Activated CD8-positive, alpha-beta T cell treated with anti-CD3 and anti-CD28 coated beads for 36 hours (primary cell): ENCODE measurements around the gene CDC73. TPM values are rescaled to one million over a fixed set of nuclear protein-coding genes. Genes with fewer than 3 reads are reported as not detected.
"Not testable (repeated sequence)": the region's sequence is repeated elsewhere in the genome, so short reads cannot be mapped to it uniquely, and the experiment has no call there.

Source experiments
- ATAC-seq: fragments of 200-7000 bp; cut with Tn5 transposase; one replicate; pipeline ENCODE4 v1.10.0; 2021; ENCODE audit warnings: mild to moderate bottlenecking, moderate library complexity
- CTCF ChIA-PET: fragments of 350-600 bp; sonication (Branson Sonifier 250); formaldehyde crosslinking; loops from one replicate; lab custom pipeline; 2021; ENCODE audit warnings: antibody characterized with exemption; lab: Charles Lee
- POLR2A ChIA-PET: fragments of 350-600 bp; sonication (Branson Sonifier 250); formaldehyde crosslinking; loops from one replicate; lab custom pipeline; 2021; ENCODE audit warnings: antibody characterized with exemption; lab: Charles Lee
- DNase-seq: peaks from one replicate; pipeline ENCODE4 v3.0.0-alpha.2; 2020
- H3K27ac Mint-ChIP-seq: one replicate; pipeline ENCODE4 v1.8.0; 2021; ENCODE audit warnings: mild to moderate bottlenecking, mixed read lengths
- H3K27me3 Mint-ChIP-seq: one replicate; pipeline ENCODE4 v1.8.0; 2021; ENCODE audit warnings: mixed read lengths
- H3K36me3 Mint-ChIP-seq: one replicate; pipeline ENCODE4 v1.8.0; 2021; ENCODE audit warnings: low read depth, mixed read lengths
- H3K4me1 Mint-ChIP-seq: one replicate; pipeline ENCODE4 v1.8.0; 2021; ENCODE audit warnings: low read depth, mixed read lengths
- H3K4me3 Mint-ChIP-seq: one replicate; pipeline ENCODE4 v1.8.0; 2021; ENCODE audit warnings: mild to moderate bottlenecking, moderate library complexity, mixed read lengths
- H3K9me3 Mint-ChIP-seq: one replicate; pipeline ENCODE4 v1.8.0; 2021; ENCODE audit warnings: mixed read lengths
- intact Hi-C: fragments of 100-400 bp; cut with micrococcal nuclease; formaldehyde crosslinking; loops from one replicate; pipeline ENCODE4 v1.10.0; 2022
- total RNA-seq, 2 experiments: library from RNA; stranded (reverse); gene quantifications; one replicate each; pipeline ENCODE4 v1.2.3, GENCODE V29; 2021
- TF ChIP-seq, protein P1 (sequence below): fragments of 200-600 bp; IDR thresholded peaks from one replicate; pipeline ENCODE4 v1.8.0; 2022; ENCODE audit warnings: antibody characterized with exemption, mild to moderate bottlenecking

CDC73 gene
- total RNA-seq, 2 experiments from 2014 or later, result 45.1 to 50.2 TPM

DNA sequence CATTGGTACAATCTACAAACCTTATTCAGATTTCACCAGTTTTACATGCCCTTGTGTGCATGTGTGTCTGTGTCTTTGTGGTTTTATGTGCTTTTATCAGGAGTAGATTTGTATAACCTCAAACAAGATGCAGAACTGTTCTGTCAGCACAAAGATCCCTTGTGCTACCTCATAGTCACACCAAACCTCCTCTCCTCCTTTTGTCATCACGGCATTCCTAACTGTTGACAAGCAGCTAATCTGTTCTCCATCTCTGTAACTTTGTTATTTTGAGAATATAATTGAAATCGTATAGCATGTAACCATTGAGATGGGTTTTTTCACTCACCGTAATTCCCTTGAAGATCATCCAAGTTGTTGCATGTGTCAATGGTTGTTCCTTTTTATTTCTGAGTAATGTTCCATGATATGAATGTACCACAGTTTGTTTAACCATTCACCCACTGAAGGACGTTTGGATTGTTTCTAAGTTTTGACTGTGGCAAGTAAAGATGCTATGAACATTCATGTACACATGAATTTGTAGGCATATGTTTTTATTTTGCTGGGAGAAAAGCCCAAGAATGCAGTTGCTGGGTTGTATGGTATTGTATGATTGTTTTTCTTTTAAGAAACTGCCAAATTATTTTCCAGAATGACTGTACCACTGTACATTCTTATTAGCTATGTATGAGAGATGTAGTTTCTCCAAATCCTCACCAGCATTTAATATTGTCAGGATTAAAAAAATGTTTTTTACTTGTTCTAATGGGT lies 142.7 kb downstream of the CDC73 start:
- TF ChIP-seq, protein P1, sequence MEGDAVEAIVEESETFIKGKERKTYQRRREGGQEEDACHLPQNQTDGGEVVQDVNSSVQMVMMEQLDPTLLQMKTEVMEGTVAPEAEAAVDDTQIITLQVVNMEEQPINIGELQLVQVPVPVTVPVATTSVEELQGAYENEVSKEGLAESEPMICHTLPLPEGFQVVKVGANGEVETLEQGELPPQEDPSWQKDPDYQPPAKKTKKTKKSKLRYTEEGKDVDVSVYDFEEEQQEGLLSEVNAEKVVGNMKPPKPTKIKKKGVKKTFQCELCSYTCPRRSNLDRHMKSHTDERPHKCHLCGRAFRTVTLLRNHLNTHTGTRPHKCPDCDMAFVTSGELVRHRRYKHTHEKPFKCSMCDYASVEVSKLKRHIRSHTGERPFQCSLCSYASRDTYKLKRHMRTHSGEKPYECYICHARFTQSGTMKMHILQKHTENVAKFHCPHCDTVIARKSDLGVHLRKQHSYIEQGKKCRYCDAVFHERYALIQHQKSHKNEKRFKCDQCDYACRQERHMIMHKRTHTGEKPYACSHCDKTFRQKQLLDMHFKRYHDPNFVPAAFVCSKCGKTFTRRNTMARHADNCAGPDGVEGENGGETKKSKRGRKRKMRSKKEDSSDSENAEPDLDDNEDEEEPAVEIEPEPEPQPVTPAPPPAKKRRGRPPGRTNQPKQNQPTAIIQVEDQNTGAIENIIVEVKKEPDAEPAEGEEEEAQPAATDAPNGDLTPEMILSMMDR, result no peak
- Mint-ChIP-seq H3K9me3 (peaks cover 3% of the 10 kb centered on the region), H3K36me3 (peaks cover 21% of the 10 kb centered on the region), H3K27me3 (no peaks in the 10 kb centered on the region), H3K27ac (no peak overlapping the region), H3K4me3 (no peak overlapping the region), H3K4me1 (no peaks in the 10 kb centered on the region)
- CTCF ChIA-PET, result no interaction called here
- ATAC-seq (no peak), DNase-seq (no peak)
- intact Hi-C loops, result no loop called here
- POLR2A ChIA-PET, result no interaction called here

DNA sequence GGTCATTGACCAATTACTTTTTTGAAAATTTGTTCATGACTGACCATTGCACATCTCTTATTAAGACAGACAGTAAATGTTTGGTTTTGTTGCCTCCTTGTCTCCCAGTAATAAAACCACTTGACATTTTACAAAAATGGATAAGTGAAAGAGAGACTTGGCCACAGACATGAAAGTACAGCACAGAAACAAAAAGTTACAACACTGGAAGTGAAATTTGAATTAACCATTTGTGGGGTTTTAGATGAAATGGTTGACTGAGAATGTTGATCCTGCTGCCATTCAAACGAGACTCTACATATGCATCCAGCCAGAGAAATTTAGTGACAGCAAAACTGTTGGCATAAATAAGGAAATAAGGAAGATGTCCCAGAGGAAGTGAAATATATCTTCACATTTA lies 143.9 kb downstream of the CDC73 start:
- peaks cover 21% of the 10 kb centered on the region for H3K36me3 Mint-ChIP-seq
- H3K9me3 Mint-ChIP-seq, result peaks cover 3% of the 10 kb centered on the region
- no peaks in the 10 kb centered on the region for H3K27me3 Mint-ChIP-seq
- intact Hi-C loops, result no loop called here
- no peak overlapping the region for H3K27ac Mint-ChIP-seq
- ChIA-PET POLR2A (no interaction called here), CTCF (no interaction called here)
- no peak overlapping the region for H3K4me3 Mint-ChIP-seq
- no peaks in the 10 kb centered on the region for H3K4me1 Mint-ChIP-seq
- DNase-seq (no peak), ATAC-seq (no peak)
- TF ChIP-seq, protein P1, result no peak

DNA sequence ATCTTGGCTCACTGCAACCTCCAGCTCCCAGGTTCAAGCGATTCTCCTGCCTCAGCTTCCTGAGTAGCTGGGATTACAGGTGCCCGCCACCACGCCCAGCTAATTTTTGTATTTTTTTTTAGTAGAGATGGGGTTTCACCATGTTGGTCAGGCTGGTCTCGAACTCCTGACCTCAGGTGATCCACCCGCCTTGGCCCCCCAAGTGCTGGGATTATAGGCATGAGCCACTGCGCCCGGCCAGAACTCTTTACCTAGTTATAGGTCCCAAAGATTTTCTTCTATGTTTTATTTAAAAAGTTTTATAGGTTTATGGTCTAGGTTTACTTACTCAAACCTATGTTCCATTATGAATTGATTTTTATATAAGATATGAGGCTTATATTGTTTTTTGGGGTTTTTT lies 145.0 kb downstream of the CDC73 start:
- H3K27ac Mint-ChIP-seq, H3K9me3 Mint-ChIP-seq, H3K27me3 Mint-ChIP-seq, ATAC-seq, DNase-seq, H3K4me1 Mint-ChIP-seq, intact Hi-C loops, H3K4me3 Mint-ChIP-seq, CTCF ChIA-PET, POLR2A ChIA-PET: not testable (repeated sequence)
- peaks cover 30% of the 10 kb centered on the region for H3K36me3 Mint-ChIP-seq

DNA sequence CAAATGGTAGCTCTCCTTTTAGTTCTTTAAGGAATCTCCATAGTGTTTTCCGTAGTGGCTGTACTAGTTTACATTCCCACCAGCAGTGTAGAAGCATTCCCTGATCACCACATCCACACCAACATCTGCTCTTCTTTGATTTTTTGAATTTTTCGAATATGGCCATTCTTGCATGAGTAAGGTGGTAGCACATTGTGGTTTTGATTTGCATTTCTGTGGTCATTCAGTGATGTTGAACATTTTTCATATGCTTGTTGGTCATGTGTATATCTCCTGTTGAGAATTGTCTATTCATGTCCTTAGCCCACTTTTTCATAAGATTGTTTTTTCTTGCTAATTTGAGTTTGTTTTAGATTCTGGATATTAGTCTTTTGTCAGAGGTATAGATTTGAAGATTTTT lies 149.2 kb downstream of the CDC73 start:
- DNase-seq (no peak), ATAC-seq (no peak)
- intact Hi-C loops, result no loop called here
- Mint-ChIP-seq H3K27me3 (no peaks in the 10 kb centered on the region), H3K27ac (no peak overlapping the region), H3K9me3 (peaks cover 8% of the 10 kb centered on the region), H3K4me3 (no peak overlapping the region), H3K36me3 (peaks cover 41% of the 10 kb centered on the region), H3K4me1 (peaks cover 3% of the 10 kb centered on the region)
- ChIA-PET CTCF (no interaction called here), POLR2A (no interaction called here)
- TF ChIP-seq, protein P1, result no peak

DNA sequence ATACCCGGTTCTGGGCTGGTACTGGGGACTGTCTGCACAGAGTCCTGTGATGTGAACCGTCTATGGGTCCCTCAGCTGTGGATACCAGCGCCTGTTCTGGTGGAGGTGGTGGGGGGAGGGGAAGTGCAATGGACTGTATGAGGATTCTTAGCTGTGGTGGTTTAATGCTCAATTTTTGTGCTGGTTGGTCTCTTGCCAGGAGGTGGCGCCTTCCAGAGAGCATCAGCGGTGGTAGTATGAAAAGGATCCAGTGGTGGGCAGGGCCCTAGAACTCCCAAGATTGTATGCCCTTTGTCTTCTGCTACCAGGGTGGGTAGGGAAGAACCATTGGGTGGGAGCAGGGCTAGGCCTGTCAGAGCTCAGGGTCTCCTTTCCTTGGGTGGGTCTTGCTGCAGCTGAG lies 153.9 kb downstream of the CDC73 start:
- ATAC-seq, result no peak
- Mint-ChIP-seq H3K9me3 (peaks cover 8% of the 10 kb centered on the region), H3K27ac (no peak overlapping the region), H3K27me3 (no peaks in the 10 kb centered on the region), H3K36me3 (peaks cover 38% of the 10 kb centered on the region), H3K4me1 (peaks cover 3% of the 10 kb centered on the region), H3K4me3 (no peak overlapping the region)
- TF ChIP-seq, protein P1, result no peak
- POLR2A ChIA-PET, result no interaction called here
- DNase-seq, result no peak
- CTCF ChIA-PET, result no interaction called here
- intact Hi-C loops, result no loop called here
